SU-DHL-6 (cell line): ENCODE measurements around the gene PODN.

ENCODE experiments used
- H2AFZ ChIP-seq: fragments of 200-600 bp; sonication (generic); 2 replicates; pipeline ENCODE4 v1.6.1; 2014; ENCODE audit warnings: low read depth, mild to moderate bottlenecking, moderate library complexity, mixed read lengths, antibody characterized with exemption, low read length; ENCODE audit not compliant: severe bottlenecking
- H3F3A ChIP-seq: fragments of 200-600 bp; shearing (Covaris generic); 2 replicates; pipeline ENCODE4 v1.6.0; 2016; ENCODE audit warnings: antibody characterized with exemption, mild to moderate bottlenecking; ENCODE audit not compliant: insufficient read depth
- H3K27ac ChIP-seq: fragments of 200-600 bp; sonication (generic); 2 replicates; pipeline ENCODE4 v1.5.1; 2016; ENCODE audit warnings: low read depth, mild to moderate bottlenecking, low read length, moderate library complexity, mixed read lengths
- H3K27me3 ChIP-seq: fragments of 200-600 bp; sonication (generic), shearing (Covaris generic); 2 replicates; pipeline ENCODE4 v1.6.0; 2014; ENCODE audit warnings: mild to moderate bottlenecking, low read length
- H3K36me3 ChIP-seq: fragments of 200-600 bp; sonication (generic); 2 replicates; pipeline ENCODE4 v1.6.1; 2014; ENCODE audit warnings: mild to moderate bottlenecking, low read length, mixed read lengths
- H3K4me2 ChIP-seq: fragments of 300-600, 200-600 bp; shearing (Covaris generic), sonication (generic); 2 replicates; pipeline ENCODE4 v1.6.0; 2014; ENCODE audit warnings: low read length, low read depth, mild to moderate bottlenecking; ENCODE audit not compliant: poor library complexity, severe bottlenecking
- H3K4me3 ChIP-seq: fragments of 200-600 bp; sonication (generic); 2 replicates; pipeline ENCODE4 v1.5.1; 2014; ENCODE audit warnings: antibody characterized with exemption, low read length, mild to moderate bottlenecking, mixed read lengths; ENCODE audit not compliant: insufficient read depth, poor library complexity, severe bottlenecking
- H3K79me2 ChIP-seq: fragments of 200-600 bp; sonication (generic); 2 replicates; pipeline ENCODE4 v1.6.1; 2014; ENCODE audit warnings: mild to moderate bottlenecking, low read length, moderate library complexity; ENCODE audit not compliant: insufficient read depth
- H3K9ac ChIP-seq: fragments of 200-600 bp; sonication (generic); 2 replicates; pipeline ENCODE4 v1.7.0; 2014; ENCODE audit warnings: mild to moderate bottlenecking, low read length
- H3K9me2 ChIP-seq: fragments of 200-600 bp; sonication (generic); replicated peaks from 2 replicates; pipeline ENCODE4 v1.6.1; 2014; ENCODE audit warnings: low read length; ENCODE audit not compliant: insufficient read depth
- H3K9me3 ChIP-seq: fragments of 200-600 bp; sonication (generic); 2 replicates; pipeline ENCODE4 v1.6.1; 2014; ENCODE audit warnings: low read length, mixed read lengths; ENCODE audit not compliant: insufficient read depth
- H4K20me1 ChIP-seq: fragments of 200-600 bp; sonication (generic); 2 replicates; pipeline ENCODE4 v1.6.1; 2014; ENCODE audit warnings: low read depth, mild to moderate bottlenecking, antibody characterized with exemption, low read length, moderate library complexity, mixed read lengths
- EZH2phosphoT487 ChIP-seq: fragments of 200-600 bp; sonication (generic), shearing (Covaris generic); conservative IDR thresholded peaks from 2 replicates; pipeline ENCODE4 v1.6.1; 2018; ENCODE audit warnings: mild to moderate bottlenecking, antibody characterized with exemption, low read length, moderate library complexity, mixed read lengths
- TF ChIP-seq, protein P1 (sequence below): fragments of 200-600 bp; sonication (generic); IDR thresholded peaks from one replicate; pipeline ENCODE4 v1.5.1; 2017; ENCODE audit warnings: antibody characterized with exemption, mild to moderate bottlenecking, low read length, moderate library complexity; ENCODE audit not compliant: insufficient read depth, poor library complexity, severe bottlenecking

The PODN gene

DNA sequence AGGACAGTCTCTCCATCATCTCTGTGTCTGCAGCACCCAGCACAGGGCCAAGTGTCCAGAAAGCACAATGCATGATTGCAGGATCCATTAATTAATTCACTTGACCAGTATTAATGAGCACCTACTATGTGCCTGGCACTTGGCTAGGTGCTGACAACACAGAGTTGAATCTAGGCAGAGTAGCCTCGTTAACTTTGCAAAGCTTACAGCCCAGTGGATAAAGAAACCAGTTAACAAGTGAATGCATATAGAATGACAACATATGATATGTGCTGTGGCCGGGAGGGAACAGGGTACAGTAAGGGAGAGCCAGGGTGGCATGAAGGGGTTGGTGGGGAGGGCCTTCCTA is 69.6 kb downstream of the PODN start:
- no peaks in the 10 kb centered on the region for H3K79me2 ChIP-seq
- no peak overlapping the region for H3K4me3 ChIP-seq
- no peak overlapping the region for H2AFZ ChIP-seq
- H3K9me3 ChIP-seq = no peaks in the 10 kb centered on the region
- H3K27me3 ChIP-seq = no peaks in the 10 kb centered on the region
- H3K36me3 ChIP-seq = no peaks in the 10 kb centered on the region
- no peak overlapping the region for H3K27ac ChIP-seq
- H3K9ac ChIP-seq = no peak overlapping the region
- TF ChIP-seq, protein P1, sequence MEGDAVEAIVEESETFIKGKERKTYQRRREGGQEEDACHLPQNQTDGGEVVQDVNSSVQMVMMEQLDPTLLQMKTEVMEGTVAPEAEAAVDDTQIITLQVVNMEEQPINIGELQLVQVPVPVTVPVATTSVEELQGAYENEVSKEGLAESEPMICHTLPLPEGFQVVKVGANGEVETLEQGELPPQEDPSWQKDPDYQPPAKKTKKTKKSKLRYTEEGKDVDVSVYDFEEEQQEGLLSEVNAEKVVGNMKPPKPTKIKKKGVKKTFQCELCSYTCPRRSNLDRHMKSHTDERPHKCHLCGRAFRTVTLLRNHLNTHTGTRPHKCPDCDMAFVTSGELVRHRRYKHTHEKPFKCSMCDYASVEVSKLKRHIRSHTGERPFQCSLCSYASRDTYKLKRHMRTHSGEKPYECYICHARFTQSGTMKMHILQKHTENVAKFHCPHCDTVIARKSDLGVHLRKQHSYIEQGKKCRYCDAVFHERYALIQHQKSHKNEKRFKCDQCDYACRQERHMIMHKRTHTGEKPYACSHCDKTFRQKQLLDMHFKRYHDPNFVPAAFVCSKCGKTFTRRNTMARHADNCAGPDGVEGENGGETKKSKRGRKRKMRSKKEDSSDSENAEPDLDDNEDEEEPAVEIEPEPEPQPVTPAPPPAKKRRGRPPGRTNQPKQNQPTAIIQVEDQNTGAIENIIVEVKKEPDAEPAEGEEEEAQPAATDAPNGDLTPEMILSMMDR = no peak
- no peak for TF ChIP-seq EZH2phosphoT487
- H3K9me2 ChIP-seq = no peaks in the 10 kb centered on the region
- H3F3A ChIP-seq = no peaks in the 10 kb centered on the region
- no peak overlapping the region for H3K4me2 ChIP-seq
- no peaks in the 10 kb centered on the region for H4K20me1 ChIP-seq

DNA sequence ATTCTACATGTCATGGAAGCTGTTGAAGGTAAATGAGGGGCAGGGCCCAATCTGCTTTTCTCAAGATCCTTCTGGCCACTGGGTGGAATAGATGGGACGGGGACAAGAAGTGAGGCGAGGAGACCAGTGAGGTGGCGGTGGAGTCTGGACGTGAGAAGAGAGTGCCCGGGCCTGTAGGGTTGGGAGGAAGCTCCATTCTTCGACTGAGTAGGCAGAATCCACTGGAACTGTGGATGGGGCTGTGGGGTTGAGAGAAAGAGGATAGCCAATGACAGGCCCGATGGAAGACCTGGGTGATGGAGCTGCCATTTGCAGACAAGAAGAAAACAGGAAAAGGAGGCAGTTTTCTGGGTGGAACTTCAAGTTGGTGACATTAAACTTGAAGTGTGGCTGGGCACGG is 70.2 kb downstream of the PODN start:
- Histone ChIP-seq H3K9me2 (no peaks in the 10 kb centered on the region), H4K20me1 (no peaks in the 10 kb centered on the region), H3K9me3 (no peaks in the 10 kb centered on the region), H3K4me2 (no peak overlapping the region), H3F3A (no peaks in the 10 kb centered on the region), H3K79me2 (no peaks in the 10 kb centered on the region), H2AFZ (no peak overlapping the region), H3K36me3 (no peaks in the 10 kb centered on the region), H3K4me3 (no peak overlapping the region), H3K27ac (no peak overlapping the region), H3K9ac (no peak overlapping the region), H3K27me3 (no peaks in the 10 kb centered on the region)
- TF ChIP-seq, protein P1 = no peak
- TF ChIP-seq EZH2phosphoT487 = no peak

DNA sequence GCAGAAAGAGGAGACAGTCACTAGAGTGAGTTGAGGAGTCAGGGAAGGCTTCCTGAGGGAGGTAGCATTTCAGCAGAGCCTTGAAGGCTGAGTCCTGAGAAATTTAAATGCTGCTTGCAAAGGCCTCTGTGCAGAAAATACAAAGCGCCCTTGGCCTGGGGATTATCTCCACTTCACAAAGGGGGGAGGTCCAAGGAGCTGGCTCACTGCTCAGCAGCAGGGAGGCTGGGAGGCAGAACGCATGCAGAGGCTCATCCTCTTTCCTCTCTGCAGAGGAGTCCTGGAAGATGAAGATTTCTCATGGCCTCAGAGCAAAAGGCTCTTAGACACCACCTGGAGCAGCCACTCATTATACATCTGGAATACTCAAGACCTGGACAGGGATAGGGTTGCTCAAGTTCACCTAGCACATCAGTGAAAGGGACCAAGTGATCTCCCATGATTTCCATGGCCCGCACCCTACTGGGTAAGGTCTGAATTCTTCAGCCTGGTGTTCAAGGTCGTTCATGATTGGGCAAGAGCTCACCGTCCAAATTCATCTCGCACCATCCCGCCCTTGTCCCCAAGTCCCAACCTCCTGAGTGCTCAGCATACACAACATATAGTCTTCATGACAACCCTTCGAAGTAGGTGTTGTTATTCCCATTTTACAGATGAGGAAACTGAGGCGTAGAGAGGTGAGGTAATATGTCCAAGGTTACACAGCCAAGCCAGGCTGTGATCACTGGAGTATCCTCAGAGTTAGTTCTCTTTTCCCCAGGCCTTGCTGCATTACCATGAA is 71.4 kb downstream of the PODN start:
- H3K9me3 ChIP-seq = peaks cover 7% of the 10 kb centered on the region
- no peaks in the 10 kb centered on the region for H3K36me3 ChIP-seq
- no peaks in the 10 kb centered on the region for H3K79me2 ChIP-seq
- H3F3A ChIP-seq = no peaks in the 10 kb centered on the region
- H3K27ac ChIP-seq = no peak overlapping the region
- H3K27me3 ChIP-seq = no peaks in the 10 kb centered on the region
- no peaks in the 10 kb centered on the region for H4K20me1 ChIP-seq
- H2AFZ ChIP-seq = no peak overlapping the region
- H3K4me2 ChIP-seq = no peak overlapping the region
- no peaks in the 10 kb centered on the region for H3K9me2 ChIP-seq
- no peak for TF ChIP-seq EZH2phosphoT487
- TF ChIP-seq, protein P1 = no peak
- H3K9ac ChIP-seq = no peak overlapping the region
- no peak overlapping the region for H3K4me3 ChIP-seq
